ENCODE results near the gene CYP2U1. TPM values are rescaled to one million over a fixed set of nuclear protein-coding genes. Genes with fewer than 3 reads are reported as not detected.
"Not testable (repeated sequence)": the region's sequence is repeated elsewhere in the genome, so short reads cannot be mapped to it uniquely, and the experiment has no call there.

The CYP2U1 gene
- total and polyA plus RNA-seq, 2 donors (not counting 3 experiments of a cell fraction or from before 2014, with no cell fraction given): 2.9 to 5.8 TPM

DNA sequence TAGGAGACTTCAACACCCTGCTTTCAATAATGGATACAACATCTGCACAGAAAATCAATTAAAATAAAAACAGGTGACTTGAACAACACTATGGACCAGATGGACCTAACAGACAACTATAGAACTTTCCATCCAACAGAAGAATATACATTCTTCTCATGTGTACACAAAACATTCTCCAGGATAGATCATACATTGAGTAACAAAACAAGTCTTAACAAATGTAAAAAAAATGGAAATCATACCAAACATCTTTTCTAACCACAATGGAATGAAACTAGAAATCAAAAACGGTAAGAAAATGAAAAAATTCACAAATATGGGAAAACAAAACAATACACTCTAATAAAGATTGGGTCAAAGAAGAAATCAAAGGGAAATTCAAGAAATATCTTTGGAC, 24.7 kb downstream of the CYP2U1 start:
- Histone ChIP-seq H3K9ac (replicated peaks; ENCODE audit: extremely low read depth, insufficient read depth, low read length) (no peak overlapping the region), H3K9me1 (replicated peaks; ENCODE audit: control insufficient read depth, extremely low read depth, insufficient read depth, low read length) (no peaks in the 10 kb centered on the region), H3K4me2 (ENCODE audit: insufficient read depth, low read length) (no peak overlapping the region), H3K9me3 (replicated peaks; ENCODE audit: control insufficient read depth, insufficient read depth, low read length) (no peaks in the 10 kb centered on the region), H3K79me2 (ENCODE audit: control insufficient read depth, insufficient read depth, low read length) (no peaks in the 10 kb centered on the region), H4K20me1 (replicated peaks; ENCODE audit: control insufficient read depth, extremely low read depth, insufficient read depth, low read length) (no peaks in the 10 kb centered on the region), H3K36me3 (ENCODE audit: control insufficient read depth in 2 of 2, extremely low read depth in 1 of 2, insufficient read depth in 2 of 2, low read length in 2 of 2) (no peaks in the 10 kb centered on the region), H3K27me3 (ENCODE audit: control insufficient read depth in 2 of 2, insufficient read depth in 2 of 2, low read length in 2 of 2) (no peaks in the 10 kb centered on the region), H3K4me3 (replicated peaks in 1 of 3; ENCODE audit: insufficient read depth in 1 of 3, low read depth in 1 of 3, low read length in 3 of 3) (no peak overlapping the region), H3K4me1 (ENCODE audit: control insufficient read depth, extremely low read depth, insufficient read depth, low read length) (no peaks in the 10 kb centered on the region), H3K27ac (ENCODE audit: insufficient read depth, low read depth, low read length) (no peak overlapping the region), H2AFZ (ENCODE audit: low read depth, low read length) (no peak overlapping the region)
- TF ChIP-seq POLR2A (IDR thresholded peaks at IDR 0.05; ENCODE audit: low read depth, low read length): no peak
- no peak for TF ChIP-seq POLR2AphosphoS5 (IDR thresholded peaks at IDR 0.05; ENCODE audit: insufficient read depth, low read depth, low read length)
- no peak for TF ChIP-seq MAX (IDR thresholded peaks at IDR 0.05; ENCODE audit: insufficient read depth, insufficient read length)
- ChIA-PET POLR2A (no interaction called here), CTCF (interaction anchor here (1.6 kb wide), 1 partner anchor 62 kb away, joined by 4 read pairs; no protein-coding TSS in a partner anchor)
- DNase-seq (ENCODE audit: low read depth, low spot score) (no peak), FAIRE-seq (no peak)
- dilution Hi-C loops (cut with MboI; ENCODE audit: extremely low pct_ligation_motif_present, low sequenced_read_pairs): no loop called here
- BruUV-seq (replicated peaks): no TSS peak
- intact Hi-C loops (cut with micrococcal nuclease): no loop called here

- H3K9me3 ChIP-seq (replicated peaks; ENCODE audit: control insufficient read depth, insufficient read depth, low read length): no peaks in the 10 kb centered on the region
- no peak for DNase-seq (ENCODE audit: low read depth, low spot score)
- dilution Hi-C loops (cut with MboI; ENCODE audit: extremely low pct_ligation_motif_present, low sequenced_read_pairs) (no loop called here), intact Hi-C loops (cut with micrococcal nuclease) (no loop called here)
- no peak overlapping the region for H2AFZ ChIP-seq (ENCODE audit: low read depth, low read length)
- H3K4me2 ChIP-seq (ENCODE audit: insufficient read depth, low read length): no peak overlapping the region
- no peaks in the 10 kb centered on the region for H3K79me2 ChIP-seq (ENCODE audit: control insufficient read depth, insufficient read depth, low read length)
- TF ChIP-seq POLR2A (IDR thresholded peaks at IDR 0.05; ENCODE audit: low read depth, low read length) (no peak), FOS (IDR thresholded peaks at IDR 0.05; ENCODE audit: borderline replicate concordance, insufficient read depth, low read length) (no peak), GATA2 (IDR thresholded peaks at IDR 0.05; ENCODE audit: insufficient read depth, insufficient read length, low read depth, low read length) (no peak), JUN (IDR thresholded peaks at IDR 0.05; ENCODE audit: borderline replicate concordance, insufficient read depth, insufficient read length, low read depth) (no peak), MYC (IDR thresholded peaks at IDR 0.05; ENCODE audit: low read depth, low read length) (no peak), POLR2AphosphoS5 (IDR thresholded peaks at IDR 0.05; ENCODE audit: insufficient read depth, low read depth, low read length) (no peak), MAX (IDR thresholded peaks at IDR 0.05; ENCODE audit: insufficient read depth, insufficient read length) (no peak), EZH2 (IDR thresholded peaks at IDR 0.05; ENCODE audit: borderline replicate concordance, low read depth, low read length, severe bottlenecking) (no peak), CTCF (IDR thresholded peaks at IDR 0.05; ENCODE audit: extremely low read depth in 1 of 2, insufficient read depth in 1 of 2, low read depth in 1 of 2, low read length in 2 of 2) (no peak)
- H3K9ac ChIP-seq (replicated peaks; ENCODE audit: extremely low read depth, insufficient read depth, low read length): no peak overlapping the region
- BruUV-seq (replicated peaks): no TSS peak
- H3K36me3 ChIP-seq (ENCODE audit: control insufficient read depth in 2 of 2, extremely low read depth in 1 of 2, insufficient read depth in 2 of 2, low read length in 2 of 2): no peaks in the 10 kb centered on the region
- no peaks in the 10 kb centered on the region for H3K4me1 ChIP-seq (ENCODE audit: control insufficient read depth, extremely low read depth, insufficient read depth, low read length)
- ChIA-PET POLR2A (no interaction called here), CTCF (no interaction called here)
- no peaks in the 10 kb centered on the region for H3K9me1 ChIP-seq (replicated peaks; ENCODE audit: control insufficient read depth, extremely low read depth, insufficient read depth, low read length)
- H3K4me3 ChIP-seq (replicated peaks in 1 of 3; ENCODE audit: insufficient read depth in 1 of 3, low read depth in 1 of 3, low read length in 3 of 3): no peak overlapping the region
- FAIRE-seq: no peak
- H4K20me1 ChIP-seq (replicated peaks; ENCODE audit: control insufficient read depth, extremely low read depth, insufficient read depth, low read length): no peaks in the 10 kb centered on the region
- no peak overlapping the region for H3K27ac ChIP-seq (ENCODE audit: insufficient read depth, low read depth, low read length)
- H3K27me3 ChIP-seq (ENCODE audit: control insufficient read depth in 2 of 2, insufficient read depth in 2 of 2, low read length in 2 of 2): no peaks in the 10 kb centered on the region
Measured at GRCh38 chr4:107966903-107967302, 35.6 kb downstream of the CYP2U1 start.

- FAIRE-seq; intact Hi-C loops (cut with micrococcal nuclease); H3K4me2 ChIP-seq (ENCODE audit: insufficient read depth, low read length): not testable (repeated sequence)
Measured at GRCh38 chr4:107967519-107967918, 36.2 kb downstream of the CYP2U1 start.

More at GRCh38 chr4:107967519-107967918, 36.2 kb downstream of the CYP2U1 start:
- POLR2A ChIA-PET; H3K79me2 ChIP-seq (ENCODE audit: control insufficient read depth, insufficient read depth, low read length); DNase-seq (ENCODE audit: low read depth, low spot score); H3K9me3 ChIP-seq (replicated peaks; ENCODE audit: control insufficient read depth, insufficient read depth, low read length); H3K36me3 ChIP-seq (ENCODE audit: control insufficient read depth in 2 of 2, extremely low read depth in 1 of 2, insufficient read depth in 2 of 2, low read length in 2 of 2); H3K27me3 ChIP-seq (ENCODE audit: control insufficient read depth in 2 of 2, insufficient read depth in 2 of 2, low read length in 2 of 2); H3K4me3 ChIP-seq (replicated peaks in 1 of 3; ENCODE audit: insufficient read depth in 1 of 3, low read depth in 1 of 3, low read length in 3 of 3); H2AFZ ChIP-seq (ENCODE audit: low read depth, low read length); H3K27ac ChIP-seq (ENCODE audit: insufficient read depth, low read depth, low read length); H3K9me1 ChIP-seq (replicated peaks; ENCODE audit: control insufficient read depth, extremely low read depth, insufficient read depth, low read length); H3K9ac ChIP-seq (replicated peaks; ENCODE audit: extremely low read depth, insufficient read depth, low read length); H4K20me1 ChIP-seq (replicated peaks; ENCODE audit: control insufficient read depth, extremely low read depth, insufficient read depth, low read length); BruUV-seq (replicated peaks); dilution Hi-C loops (cut with MboI; ENCODE audit: extremely low pct_ligation_motif_present, low sequenced_read_pairs); CTCF ChIA-PET; H3K4me1 ChIP-seq (ENCODE audit: control insufficient read depth, extremely low read depth, insufficient read depth, low read length): not testable (repeated sequence)
